ENCODE results near the gene NRG4. TPM values are rescaled to one million over a fixed set of nuclear protein-coding genes. Genes with fewer than 3 reads are reported as not detected.
A peak's percentile ranks its signal among the peaks of the same experiment; 100 is the strongest.
"Not testable (repeated sequence)": the region's sequence is repeated elsewhere in the genome, so short reads cannot be mapped to it uniquely, and the experiment has no call there.

Gene NRG4
- total RNA-seq, 1 donor from 2014 or later = 8.7 TPM

GRCh38 chr15:76034111-76034510, 21.9 kb upstream of the NRG4 start:
- Mint-ChIP-seq H3K27me3 (ENCODE audit: low read depth) (no peaks in the 10 kb centered on the region), H3K36me3 (no peaks in the 10 kb centered on the region), H3K9me3 (peaks cover 14% of the 10 kb centered on the region), H3K4me1 (no peaks in the 10 kb centered on the region), H3K4me3 (no peak overlapping the region), H3K27ac (no peak overlapping the region)
- no peak for DNase-seq (ENCODE audit: low spot score in 2 of 2, unreplicated experiment in 2 of 2)
- no peak for TF ChIP-seq CTCF (IDR thresholded peaks at IDR 0.05; ENCODE audit: unreplicated experiment)

- H3K9me3 Mint-ChIP-seq = peaks cover 17% of the 10 kb centered on the region
- H3K36me3 Mint-ChIP-seq = no peaks in the 10 kb centered on the region
- H3K27ac Mint-ChIP-seq = no peak overlapping the region
- H3K4me3 Mint-ChIP-seq = no peak overlapping the region
- no peak for DNase-seq (ENCODE audit: low spot score in 2 of 2, unreplicated experiment in 2 of 2)
- H3K27me3 Mint-ChIP-seq (ENCODE audit: low read depth) = no peaks in the 10 kb centered on the region
- no peak for TF ChIP-seq CTCF (IDR thresholded peaks at IDR 0.05; ENCODE audit: unreplicated experiment)
- no peaks in the 10 kb centered on the region for H3K4me1 Mint-ChIP-seq
Measured at GRCh38 chr15:76033438-76033837, 21.2 kb upstream of the NRG4 start.

GRCh38 chr15:76032046-76032445, 19.8 kb upstream of the NRG4 start:
- Mint-ChIP-seq H3K4me1 (no peaks in the 10 kb centered on the region), H3K27ac (no peak overlapping the region), H3K27me3 (ENCODE audit: low read depth) (no peaks in the 10 kb centered on the region), H3K4me3 (no peak overlapping the region), H3K36me3 (peaks cover 3% of the 10 kb centered on the region), H3K9me3 (peaks cover 30% of the 10 kb centered on the region)
- no peak for DNase-seq (ENCODE audit: low spot score in 2 of 2, unreplicated experiment in 2 of 2)
- no peak for TF ChIP-seq CTCF (IDR thresholded peaks at IDR 0.05; ENCODE audit: unreplicated experiment)

GRCh38 chr15:76024021-76024768, 12.0 kb upstream of the NRG4 start:
- peaks cover 8% of the 10 kb centered on the region for H3K36me3 Mint-ChIP-seq
- no peak for TF ChIP-seq CTCF (IDR thresholded peaks at IDR 0.05; ENCODE audit: unreplicated experiment)
- H3K4me3 Mint-ChIP-seq = no peak overlapping the region
- no peak for DNase-seq (ENCODE audit: low spot score in 2 of 2, unreplicated experiment in 2 of 2)
- H3K9me3 Mint-ChIP-seq = peaks cover 34% of the 10 kb centered on the region
- H3K4me1 Mint-ChIP-seq = peaks cover 3% of the 10 kb centered on the region
- H3K27ac Mint-ChIP-seq = no peak overlapping the region
- no peaks in the 10 kb centered on the region for H3K27me3 Mint-ChIP-seq (ENCODE audit: low read depth)

- H3K4me3 Mint-ChIP-seq; H3K27me3 Mint-ChIP-seq (ENCODE audit: low read depth); DNase-seq (ENCODE audit: low spot score in 2 of 2, unreplicated experiment in 2 of 2): not testable (repeated sequence)
- H3K9me3 Mint-ChIP-seq = peaks cover 40% of the 10 kb centered on the region
- H3K4me1 Mint-ChIP-seq = peaks cover 22% of the 10 kb centered on the region
- H3K27ac Mint-ChIP-seq = peak overlapping the region; percentile 54
- peaks cover 14% of the 10 kb centered on the region for H3K36me3 Mint-ChIP-seq
Measured at GRCh38 chr15:76013470-76013869, 1.2 kb upstream of the NRG4 start.

GRCh38 chr15:76010613-76011012, 1.6 kb downstream of the NRG4 start:
- H3K9me3 Mint-ChIP-seq = peaks cover 17% of the 10 kb centered on the region
- H3K27ac Mint-ChIP-seq = no peak overlapping the region
- DNase-seq (ENCODE audit: low spot score in 2 of 2, unreplicated experiment in 2 of 2) = no peak
- H3K36me3 Mint-ChIP-seq = peaks cover 8% of the 10 kb centered on the region
- no peaks in the 10 kb centered on the region for H3K27me3 Mint-ChIP-seq (ENCODE audit: low read depth)
- H3K4me3 Mint-ChIP-seq = peak overlapping the region; percentile 32
- no peak for TF ChIP-seq CTCF (IDR thresholded peaks at IDR 0.05; ENCODE audit: unreplicated experiment)
- H3K4me1 Mint-ChIP-seq = peaks cover 22% of the 10 kb centered on the region
